Adrenal gland (tissue), 12 donors: ENCODE results near the gene TMEM156. TPM values are rescaled to one million over a fixed set of nuclear protein-coding genes. Genes with fewer than 3 reads are reported as not detected.

Experiments
- DNase-seq, 7 donors: peaks; one replicate each; pipeline ENCODE4 v3.0.0-alpha.2; 2019 to 2020
- H3K27ac ChIP-seq, 5 donors: fragments of 200-600 bp; sonication (generic) in 4 of 5; 1 replicate in 3 of 5; 2 replicates in 2 of 5; pipeline versions ENCODE4 v1.5.1 to v1.8.0; 2016 to 2020; ENCODE audit warnings: mild to moderate bottlenecking in 1 of 5
- H3K27me3 ChIP-seq: fragments of 200-600 bp; 2 replicates; pipeline ENCODE4 v1.8.0; 2021
- H3K36me3 ChIP-seq, 2 donors: fragments of 200-600 bp; replicated peaks in 1 of 2; 1 replicate in 1 of 2; 2 replicates in 1 of 2; pipeline versions ENCODE4 v1.5.1 to v1.8.0; 2018 to 2022
- H3K4me1 ChIP-seq, 2 donors: fragments of 200-600 bp; replicated peaks in 1 of 2; 1 replicate in 1 of 2; 2 replicates in 1 of 2; pipeline versions ENCODE4 v1.5.1 to v1.8.0; 2018 to 2021
- H3K4me3 ChIP-seq, 4 donors: fragments of 200-600 bp; sonication (generic) in 3 of 4; one replicate each; pipeline ENCODE4 v1.5.1; 2016 to 2018
- H3K9me3 ChIP-seq, 3 donors: fragments of 200-600 bp; sonication (generic) in 1 of 3; replicated peaks in 1 of 3; 1 replicate in 2 of 3; 2 replicates in 1 of 3; pipeline versions ENCODE4 v1.5.1 to v1.8.0; 2016 to 2021
- POLR2A ChIP-seq, 2 donors: fragments of 450-650 bp; IDR thresholded peaks; one replicate each; pipeline ENCODE4 v1.6.1; 2017; ENCODE audit warnings: antibody characterized with exemption in 2 of 2, mild to moderate bottlenecking in 2 of 2, moderate library complexity in 1 of 2
- WGBS, 4 donors: extraction: QIAGEN DNeasy Blood & Tissue Kit in 2 of 4; methylation state at CpG; one replicate each; pipeline versions ENCODE4 v1.1.5 to v1.1.7; 2013 to 2017; 5-methylcytosine and 5-hydroxymethylcytosine counted together
- intact Hi-C, 2 donors: fragments of 100-400 bp; cut with DNase I; formaldehyde crosslinking; loops; one replicate each; pipeline versions ENCODE4 v1.14.1 to v1.15.0; 2022 to 2023
- polyA plus RNA-seq, 3 donors: library from polyadenylated mRNA; stranded (reverse); fragments of 200-250 nt in 2 of 3; fragments of 350-450 nt in 1 of 3; fragmentation: Illumina TruSeq in 1 of 3; extraction: RNeasy Lipid Tissue Mini Kit (QIAGEN cat#74804) in 1 of 3; gene quantifications; one replicate each; pipeline ENCODE4 v1.2.3, GENCODE V29; 2013 to 2014
- total RNA-seq, 9 donors: library from RNA; depleted of rRNA in 4 of 9; stranded (reverse); fragments of >200 nt in 4 of 9; fragments of 120-200 nt in 1 of 9; fragmentation: NEBNext Ultra II Directional in 1 of 9; extraction: Animal tissue kit (Norgen Biotek cat#: 25700) in 1 of 9; gene quantifications; one replicate each; pipeline versions ENCODE4 v1.1.0 to v1.2.4, GENCODE V29; 2013 to 2023
- TF ChIP-seq, protein P1 (sequence below), 6 experiments: fragments of 450-650 bp in 4 of 6; fragments of 200-600 bp in 2 of 6; sonication (generic) in 1 of 6; IDR thresholded peaks; 1 replicate in 5 of 6; 2 replicates in 1 of 6; pipeline versions ENCODE4 v1.5.1 to v1.8.0; 2016 to 2021; ENCODE audit warnings: antibody characterized with exemption in 6 of 6, mild to moderate bottlenecking in 2 of 6, moderate library complexity in 1 of 6
- donor health status: healthy with polysubstance abuse.
- donor health status: Bipolar disorder and iron deficiency.
- donor health status: DM: yes; HTN: yes; CAD: no.
- donor health status: DM: no; HTN: no; CAD: no.
- donor health status: DM: no; HTN: no; CAD: no.
- donor health status: DM: yes; HTN: yes; CAD: no.

The TMEM156 gene
- total and polyA plus RNA-seq, 12 donors, result 0.29 to 4.1 (median 0.88) TPM; not detected in 2

GRCh38 chr4:38979511-38980230 is 52.5 kb downstream of the TMEM156 start:
- H3K9me3 ChIP-seq, result no peaks in the 10 kb centered on the region
- TF ChIP-seq, protein P1, sequence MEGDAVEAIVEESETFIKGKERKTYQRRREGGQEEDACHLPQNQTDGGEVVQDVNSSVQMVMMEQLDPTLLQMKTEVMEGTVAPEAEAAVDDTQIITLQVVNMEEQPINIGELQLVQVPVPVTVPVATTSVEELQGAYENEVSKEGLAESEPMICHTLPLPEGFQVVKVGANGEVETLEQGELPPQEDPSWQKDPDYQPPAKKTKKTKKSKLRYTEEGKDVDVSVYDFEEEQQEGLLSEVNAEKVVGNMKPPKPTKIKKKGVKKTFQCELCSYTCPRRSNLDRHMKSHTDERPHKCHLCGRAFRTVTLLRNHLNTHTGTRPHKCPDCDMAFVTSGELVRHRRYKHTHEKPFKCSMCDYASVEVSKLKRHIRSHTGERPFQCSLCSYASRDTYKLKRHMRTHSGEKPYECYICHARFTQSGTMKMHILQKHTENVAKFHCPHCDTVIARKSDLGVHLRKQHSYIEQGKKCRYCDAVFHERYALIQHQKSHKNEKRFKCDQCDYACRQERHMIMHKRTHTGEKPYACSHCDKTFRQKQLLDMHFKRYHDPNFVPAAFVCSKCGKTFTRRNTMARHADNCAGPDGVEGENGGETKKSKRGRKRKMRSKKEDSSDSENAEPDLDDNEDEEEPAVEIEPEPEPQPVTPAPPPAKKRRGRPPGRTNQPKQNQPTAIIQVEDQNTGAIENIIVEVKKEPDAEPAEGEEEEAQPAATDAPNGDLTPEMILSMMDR (IDR thresholded peaks at IDR 0.05), result no peak
- no peak for TF ChIP-seq POLR2A (IDR thresholded peaks at IDR 0.05)
- no peak overlapping the region for H3K27ac ChIP-seq
- no peak for DNase-seq
- peaks cover 0 to 2% of the 10 kb centered on the region in 2 donors for H3K4me1 ChIP-seq
- H3K36me3 ChIP-seq, result no peaks in the 10 kb centered on the region
- H3K27me3 ChIP-seq, result no peaks in the 10 kb centered on the region
- H3K4me3 ChIP-seq, result no peak overlapping the region
- intact Hi-C loops, result no loop called here
- WGBS, 4 donors, result 68 to 74% (median 72%) methylated on average over 3 of the region's 3 CpGs

DNA sequence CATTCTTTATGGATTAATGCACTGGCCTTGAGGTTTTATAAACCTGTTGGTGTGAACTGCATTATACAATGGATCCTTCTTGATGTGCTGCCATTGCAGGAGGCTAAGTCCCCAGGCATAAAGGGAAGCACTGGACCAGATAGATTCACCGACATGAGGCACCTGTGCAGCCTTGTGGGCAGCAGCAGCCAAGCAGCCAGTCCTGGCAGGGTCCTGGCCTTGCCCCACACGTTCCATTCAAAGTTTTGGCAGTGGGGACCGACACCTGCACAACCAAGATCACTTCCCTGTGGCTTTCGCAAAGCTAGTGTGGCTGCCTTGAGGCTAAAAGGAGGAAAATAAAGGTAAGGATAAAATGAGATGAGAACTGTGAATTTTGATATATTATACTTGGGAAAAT is 53.1 kb downstream of the TMEM156 start:
- DNase-seq, result no peak
- intact Hi-C loops, result no loop called here
- no peak overlapping the region for H3K4me3 ChIP-seq
- no peaks in the 10 kb centered on the region for H3K9me3 ChIP-seq
- TF ChIP-seq, protein P1 (IDR thresholded peaks at IDR 0.05), result no peak
- TF ChIP-seq POLR2A (IDR thresholded peaks at IDR 0.05), result no peak
- WGBS, 4 donors, result 75 to 89% (median 85%) methylated on average over 3 to 4 of the region's 4 CpGs
- H3K36me3 ChIP-seq, result no peaks in the 10 kb centered on the region
- H3K27me3 ChIP-seq, result no peaks in the 10 kb centered on the region
- H3K4me1 ChIP-seq, result peaks cover 0 to 2% of the 10 kb centered on the region in 2 donors
- no peak overlapping the region for H3K27ac ChIP-seq

DNA sequence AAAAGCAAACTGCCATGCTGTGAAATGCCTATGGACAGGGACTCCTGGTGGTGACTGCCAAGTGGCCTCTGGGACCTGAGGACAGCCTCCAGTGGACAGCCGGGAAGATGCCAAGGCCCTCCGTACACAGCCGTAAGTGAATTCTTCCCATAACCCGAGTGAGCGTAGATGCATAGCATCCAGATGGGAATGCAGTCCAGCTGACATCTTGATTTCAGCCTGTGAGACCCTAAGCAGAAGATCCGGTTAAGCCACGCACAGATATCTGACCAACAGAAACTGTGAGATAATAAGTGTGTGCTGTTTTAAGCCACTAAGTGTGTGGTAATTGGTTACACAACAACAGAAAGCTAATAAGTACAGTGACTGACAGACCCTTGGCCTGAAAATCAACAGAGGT is 55.9 kb downstream of the TMEM156 start:
- Histone ChIP-seq H3K9me3 (no peaks in the 10 kb centered on the region), H3K4me1 (peaks cover 0 to 2% of the 10 kb centered on the region in 2 donors), H3K27me3 (no peaks in the 10 kb centered on the region), H3K4me3 (no peak overlapping the region), H3K36me3 (no peaks in the 10 kb centered on the region), H3K27ac (no peak overlapping the region)
- DNase-seq, result no peak
- TF ChIP-seq, protein P1 (IDR thresholded peaks at IDR 0.05), result no peak
- TF ChIP-seq POLR2A (IDR thresholded peaks at IDR 0.05), result no peak
- intact Hi-C loops, result no loop called here
- 75 to 91% (median 87%) methylated on average over 7 of the region's 7 CpGs for WGBS, 4 donors

GRCh38 chr4:38968668-38969067 is 63.5 kb downstream of the TMEM156 start:
- Histone ChIP-seq H3K9me3 (no peaks in the 10 kb centered on the region), H3K27ac (no peak overlapping the region), H3K4me1 (no peaks in the 10 kb centered on the region), H3K27me3 (no peaks in the 10 kb centered on the region), H3K4me3 (no peak overlapping the region), H3K36me3 (no peaks in the 10 kb centered on the region)
- TF ChIP-seq, protein P1 (IDR thresholded peaks at IDR 0.05), result no peak
- peak in 1 of 7 donors; percentile 4 for DNase-seq
- intact Hi-C loops, result no loop called here
- whole genome bisulfite sequencing, 4 donors, result 57 to 68% (median 65%) methylated on average over 5 of the region's 5 CpGs
